Brain microvascular endothelial cell (primary cell): ENCODE measurements around the gene PRM1.

Source experiments
- DNase-seq: peaks from one replicate; pipeline ENCODE4 v3.0.0-alpha.2; 2020
- H3K27ac ChIP-seq: fragments of 250-450 bp; sonication (Bioruptor Pico); 2 replicates; pipeline ENCODE4 v1.5.1; 2020; ENCODE audit warnings: mild to moderate bottlenecking, moderate library complexity
- H3K27me3 ChIP-seq: fragments of 250-450 bp; sonication (Bioruptor Pico); replicated peaks from 2 replicates; pipeline ENCODE4 v1.5.1; 2020; ENCODE audit warnings: mild to moderate bottlenecking
- H3K36me3 ChIP-seq: fragments of 250-450 bp; sonication (Bioruptor Pico); replicated peaks from 2 replicates; pipeline ENCODE4 v1.5.1; 2020; ENCODE audit warnings: mild to moderate bottlenecking
- H3K4me3 ChIP-seq: 2 replicates; pipeline ENCODE4 v1.5.1; 2011; ENCODE audit warnings: low read depth, mild to moderate bottlenecking, control low read depth, low read length, moderate library complexity
- in situ Hi-C: cut with HindIII; loops from 2 replicates; pipeline ENCODE4 v1.10.0; 2017; ENCODE audit warnings: low sequenced_read_pairs, low pct_ligation_motif_present
- TF ChIP-seq, protein P1 (sequence below): IDR thresholded peaks from 2 replicates; pipeline ENCODE4 v1.5.1; 2011; ENCODE audit warnings: low read depth, mild to moderate bottlenecking, moderate library complexity, low read length, control low read depth, inconsistent platforms; ENCODE audit errors: missing control alignments

Gene PRM1

GRCh38 chr16:11327277-11328171, 46.4 kb upstream of the PRM1 start:
- in situ Hi-C loops = no loop called here
- H3K27ac ChIP-seq = no peak overlapping the region
- H3K4me3 ChIP-seq = no peak overlapping the region
- TF ChIP-seq, protein P1, sequence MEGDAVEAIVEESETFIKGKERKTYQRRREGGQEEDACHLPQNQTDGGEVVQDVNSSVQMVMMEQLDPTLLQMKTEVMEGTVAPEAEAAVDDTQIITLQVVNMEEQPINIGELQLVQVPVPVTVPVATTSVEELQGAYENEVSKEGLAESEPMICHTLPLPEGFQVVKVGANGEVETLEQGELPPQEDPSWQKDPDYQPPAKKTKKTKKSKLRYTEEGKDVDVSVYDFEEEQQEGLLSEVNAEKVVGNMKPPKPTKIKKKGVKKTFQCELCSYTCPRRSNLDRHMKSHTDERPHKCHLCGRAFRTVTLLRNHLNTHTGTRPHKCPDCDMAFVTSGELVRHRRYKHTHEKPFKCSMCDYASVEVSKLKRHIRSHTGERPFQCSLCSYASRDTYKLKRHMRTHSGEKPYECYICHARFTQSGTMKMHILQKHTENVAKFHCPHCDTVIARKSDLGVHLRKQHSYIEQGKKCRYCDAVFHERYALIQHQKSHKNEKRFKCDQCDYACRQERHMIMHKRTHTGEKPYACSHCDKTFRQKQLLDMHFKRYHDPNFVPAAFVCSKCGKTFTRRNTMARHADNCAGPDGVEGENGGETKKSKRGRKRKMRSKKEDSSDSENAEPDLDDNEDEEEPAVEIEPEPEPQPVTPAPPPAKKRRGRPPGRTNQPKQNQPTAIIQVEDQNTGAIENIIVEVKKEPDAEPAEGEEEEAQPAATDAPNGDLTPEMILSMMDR = no peak
- no peaks in the 10 kb centered on the region for H3K27me3 ChIP-seq
- no peaks in the 10 kb centered on the region for H3K36me3 ChIP-seq
- no peak for DNase-seq

DNA sequence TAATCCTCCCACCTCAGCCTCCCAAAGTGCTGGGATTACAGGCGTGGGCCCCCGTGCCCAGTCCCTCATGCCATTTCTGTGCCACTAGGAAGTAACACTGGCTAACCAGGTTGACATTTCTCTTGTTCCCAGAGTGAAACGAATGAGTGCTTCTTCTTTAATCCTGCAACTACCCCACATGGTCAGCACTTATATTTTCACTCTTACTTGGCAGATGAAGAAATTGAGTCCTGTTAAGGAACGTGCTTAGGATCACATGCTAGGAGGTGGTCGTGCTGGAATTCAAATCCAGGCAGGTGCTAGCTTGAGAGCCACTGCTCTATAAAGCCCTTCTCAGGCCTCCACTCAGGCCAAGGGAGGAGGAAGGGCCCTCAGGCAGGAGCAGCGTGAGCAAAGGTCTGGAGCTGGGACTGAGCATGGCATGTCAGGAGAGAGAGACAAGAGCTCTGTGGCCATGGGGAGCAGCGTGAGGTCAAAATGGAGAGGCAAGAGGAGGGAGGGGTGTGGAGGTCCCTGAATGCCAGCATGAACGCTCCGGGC, 45.7 kb upstream of the PRM1 start:
- TF ChIP-seq, protein P1 = no peak
- DNase-seq = no peak
- H3K4me3 ChIP-seq = no peak overlapping the region
- no peaks in the 10 kb centered on the region for H3K27me3 ChIP-seq
- no peak overlapping the region for H3K27ac ChIP-seq
- no peaks in the 10 kb centered on the region for H3K36me3 ChIP-seq
- in situ Hi-C loops = no loop called here

DNA sequence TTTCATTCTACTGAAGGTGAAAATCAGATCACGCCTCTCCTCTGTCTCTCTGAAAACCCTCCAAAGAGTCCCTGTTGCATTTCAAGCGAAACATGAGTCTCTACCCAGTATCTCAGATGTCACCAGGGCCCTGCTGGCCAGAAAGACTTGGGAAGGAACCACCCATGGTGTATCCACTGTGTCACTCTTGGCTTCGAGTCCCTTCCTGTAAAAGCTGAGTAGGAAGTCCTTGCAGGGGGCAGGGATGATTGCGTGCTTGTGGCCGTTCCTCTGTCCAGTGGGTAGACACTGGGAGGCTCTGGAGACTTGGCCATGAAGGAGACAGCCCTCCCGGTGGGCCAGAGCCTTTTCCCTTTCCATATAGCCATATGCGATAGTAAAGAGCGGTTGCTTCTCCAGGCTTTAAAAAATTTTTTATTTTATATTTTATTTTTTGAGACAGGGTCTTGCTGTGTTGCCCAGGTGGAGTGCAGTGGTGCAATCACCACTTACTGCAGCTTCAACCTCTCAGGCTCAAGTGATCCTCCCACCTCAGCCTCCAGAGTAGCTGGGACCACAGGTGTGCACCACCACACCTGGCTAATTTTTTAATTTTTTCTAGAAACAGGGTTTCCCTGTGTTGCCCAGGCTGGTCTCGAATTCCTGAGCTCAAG, 45.1 kb upstream of the PRM1 start:
- TF ChIP-seq, protein P1 = no peak
- Histone ChIP-seq H3K27ac (no peak overlapping the region), H3K4me3 (no peak overlapping the region), H3K27me3 (no peaks in the 10 kb centered on the region), H3K36me3 (no peaks in the 10 kb centered on the region)
- in situ Hi-C loops = no loop called here
- DNase-seq = no peak

DNA sequence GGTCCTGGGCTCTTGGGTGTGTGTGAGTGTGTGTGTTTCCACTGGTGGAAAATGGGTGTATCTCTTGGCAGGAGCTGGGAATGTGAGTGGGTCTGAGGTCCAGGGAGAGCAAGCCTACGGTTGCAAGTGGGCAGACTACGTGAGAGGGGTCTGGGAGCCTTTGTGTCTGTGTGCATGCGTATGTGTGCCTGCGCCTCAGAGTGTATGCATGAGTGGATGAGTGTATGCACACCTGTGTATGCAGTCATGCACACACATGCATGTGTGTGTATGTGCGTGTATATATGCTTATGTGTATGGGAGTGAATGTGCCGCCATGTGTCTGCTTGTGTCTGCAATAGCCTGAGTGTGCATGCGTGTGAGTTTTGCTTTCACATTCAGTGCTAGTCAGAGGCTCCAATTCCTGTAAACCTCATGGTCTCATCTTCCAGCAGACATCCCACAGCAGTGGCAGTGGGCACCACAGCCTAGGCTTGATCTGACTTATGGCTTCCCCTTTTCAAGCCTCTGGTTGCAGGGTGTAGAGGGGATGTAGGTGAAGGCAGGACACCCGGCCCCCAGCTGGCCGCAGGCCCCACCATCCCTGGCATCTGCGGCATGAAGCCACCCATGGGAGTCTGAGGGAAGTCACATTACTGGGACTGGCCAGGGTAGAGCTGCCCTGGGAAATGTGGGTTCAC, 44.4 kb upstream of the PRM1 start:
- in situ Hi-C loops = no loop called here
- no peak for DNase-seq
- no peaks in the 10 kb centered on the region for H3K36me3 ChIP-seq
- no peaks in the 10 kb centered on the region for H3K27me3 ChIP-seq
- no peak overlapping the region for H3K27ac ChIP-seq
- TF ChIP-seq, protein P1 = no peak
- no peak overlapping the region for H3K4me3 ChIP-seq

- Histone ChIP-seq H3K36me3 (no peaks in the 10 kb centered on the region), H3K27me3 (no peaks in the 10 kb centered on the region), H3K27ac (no peak overlapping the region), H3K4me3 (no peak overlapping the region)
- TF ChIP-seq, protein P1 = no peak
- no peak for DNase-seq
- in situ Hi-C loops = no loop called here
Observed at GRCh38 chr16:11323551-11324336, 42.6 kb upstream of the PRM1 start.
